Stimulated activated CD4-positive, alpha-beta T cell treated with anti-CD3 and anti-CD28 coated beads, Interleukin-2, amount 100 ng/mL, for 4 hours (primary cell): ENCODE results near the gene RAP2A.

Source experiments
- DNase-seq: peaks from one replicate; pipeline ENCODE4 v3.0.0-alpha.2; 2020; ENCODE audit warnings: low read depth

The RAP2A gene

DNA sequence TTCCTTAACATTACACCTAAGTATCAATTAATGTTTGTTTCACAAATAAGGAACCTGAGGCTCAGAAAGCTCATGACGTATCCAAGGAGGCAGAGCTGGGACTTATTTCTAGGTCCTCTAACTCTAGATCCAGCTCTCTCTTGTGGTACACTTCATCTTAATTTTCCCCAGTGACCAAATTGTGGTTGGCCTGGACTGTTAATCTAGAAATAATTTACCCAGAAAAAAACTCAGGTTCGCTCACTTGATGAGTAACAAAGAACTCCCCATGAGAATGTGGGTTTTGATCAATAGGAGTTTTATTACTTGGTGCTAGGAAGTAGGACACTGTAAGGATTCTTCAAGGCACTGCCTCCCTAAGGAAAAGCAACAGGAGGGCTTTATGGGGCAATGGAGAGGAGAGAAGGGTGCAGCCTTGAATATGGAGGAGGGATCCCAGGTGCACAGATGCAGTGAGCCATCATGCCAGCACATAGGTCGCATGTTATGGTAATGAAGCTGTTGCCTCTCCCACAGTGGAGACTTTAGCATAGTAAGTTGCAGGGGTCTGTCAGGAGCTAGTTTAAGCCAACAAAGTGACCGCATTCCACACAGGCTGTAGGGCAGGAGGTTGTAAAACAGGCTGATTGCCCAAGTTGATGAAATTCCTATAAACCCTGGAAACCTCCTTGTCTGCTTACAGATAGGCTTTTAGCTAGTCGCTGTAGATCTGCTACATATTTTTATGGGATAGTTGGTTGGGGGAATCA is 14.7 kb downstream of the RAP2A start:
- DNase-seq: no peak

DNA sequence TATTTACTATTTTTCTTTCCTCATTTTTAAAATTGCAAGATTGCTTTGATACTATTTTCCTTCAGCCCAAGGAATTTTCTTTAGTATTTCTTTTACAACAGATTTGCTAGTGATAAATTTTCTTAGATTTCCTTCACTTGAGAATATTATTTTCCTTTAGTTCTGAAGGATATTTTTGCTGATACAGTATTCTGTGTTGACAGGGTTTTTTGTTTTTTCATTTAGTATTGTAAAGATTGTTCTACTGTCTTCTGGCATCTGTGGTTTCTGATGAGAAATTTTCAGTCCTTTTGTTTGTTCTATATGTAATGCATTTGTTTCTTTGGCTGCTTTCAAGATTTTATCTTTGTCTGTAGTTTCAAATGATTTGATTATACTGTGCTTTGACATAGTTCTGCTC is 20.7 kb downstream of the RAP2A start:
- no peak for DNase-seq

DNA sequence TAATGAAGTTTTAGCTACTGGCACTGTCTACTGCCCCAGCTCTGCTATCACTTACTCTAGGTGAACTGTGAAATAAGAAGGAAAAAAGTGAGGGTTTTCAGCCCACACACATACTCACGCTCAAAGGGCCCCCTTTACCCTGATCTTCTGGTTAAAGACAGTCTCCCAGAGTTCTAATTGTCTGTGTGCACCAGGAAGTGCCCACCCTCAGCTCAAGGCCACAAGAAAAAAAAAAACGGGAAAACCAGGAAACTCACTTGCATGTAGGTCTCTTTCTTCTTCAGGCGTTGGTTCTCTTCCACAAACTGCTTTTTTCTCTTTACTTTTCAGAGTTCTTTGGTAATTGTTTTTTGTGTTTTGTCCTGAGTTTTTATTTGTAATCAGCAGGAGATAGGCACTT is 22.1 kb downstream of the RAP2A start:
- DNase-seq: no peak

DNA sequence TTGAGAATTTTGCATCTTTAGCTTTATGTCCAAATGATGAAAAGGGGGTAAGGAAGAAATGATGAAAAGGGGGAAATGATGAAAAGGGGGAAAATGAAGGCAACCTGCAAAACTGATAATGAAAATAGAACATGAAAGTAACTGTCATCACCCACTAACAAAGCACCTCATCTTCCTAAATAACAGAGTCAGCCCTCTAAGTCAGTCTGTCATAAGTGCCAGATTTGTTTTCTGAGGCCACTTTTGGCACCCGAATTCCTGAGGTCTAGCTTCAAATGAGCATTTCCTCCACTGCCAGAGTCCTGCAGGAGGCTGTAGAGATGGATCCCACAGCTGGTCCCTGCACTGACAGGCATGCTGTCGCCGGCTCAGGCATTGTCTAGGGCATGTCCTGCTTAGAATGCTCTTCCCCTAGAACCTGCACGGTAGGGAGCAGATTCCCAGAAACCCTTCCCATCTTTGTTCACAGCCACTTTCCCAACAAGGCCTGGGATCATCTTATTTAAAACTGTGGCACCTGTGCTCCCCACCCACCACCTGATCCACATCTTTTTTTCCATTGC is 25.3 kb downstream of the RAP2A start:
- no peak for DNase-seq

DNA sequence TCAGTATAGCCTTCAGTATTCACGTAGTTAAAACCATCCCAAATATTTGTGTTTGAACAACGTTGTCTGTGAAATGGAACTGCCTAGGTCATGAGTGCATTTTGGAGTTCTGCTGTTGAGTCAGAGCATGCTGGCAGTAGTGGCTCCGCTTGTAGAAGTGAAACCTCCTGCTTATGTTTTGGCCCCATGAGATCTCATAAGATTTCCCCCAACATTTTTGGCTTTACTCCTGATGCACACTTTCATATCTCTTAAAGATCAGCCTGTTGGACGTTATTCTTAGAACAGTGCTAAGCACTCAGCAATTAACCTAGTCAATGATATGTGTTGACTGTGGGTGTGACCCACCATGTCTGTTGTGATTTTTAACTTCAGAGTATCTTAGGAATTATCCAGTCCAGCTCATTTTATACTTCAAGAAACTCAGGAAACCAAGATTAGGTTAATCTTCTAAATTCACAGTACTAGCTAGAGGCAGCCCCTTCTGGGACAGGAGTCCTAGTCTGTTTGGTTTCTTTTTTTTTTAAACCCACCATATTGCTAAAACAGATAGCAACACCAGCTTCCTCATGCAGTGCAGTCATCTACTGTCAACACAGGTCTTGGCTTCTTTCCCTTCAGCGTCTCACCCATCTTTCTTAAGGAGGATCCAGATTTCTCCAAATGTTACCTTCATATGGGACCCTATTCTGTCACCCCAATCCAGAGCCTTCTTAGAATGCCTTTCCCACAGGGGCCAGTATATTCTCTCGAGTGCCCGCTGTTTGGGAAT is 26.2 kb downstream of the RAP2A start:
- DNase-seq: no peak

DNA sequence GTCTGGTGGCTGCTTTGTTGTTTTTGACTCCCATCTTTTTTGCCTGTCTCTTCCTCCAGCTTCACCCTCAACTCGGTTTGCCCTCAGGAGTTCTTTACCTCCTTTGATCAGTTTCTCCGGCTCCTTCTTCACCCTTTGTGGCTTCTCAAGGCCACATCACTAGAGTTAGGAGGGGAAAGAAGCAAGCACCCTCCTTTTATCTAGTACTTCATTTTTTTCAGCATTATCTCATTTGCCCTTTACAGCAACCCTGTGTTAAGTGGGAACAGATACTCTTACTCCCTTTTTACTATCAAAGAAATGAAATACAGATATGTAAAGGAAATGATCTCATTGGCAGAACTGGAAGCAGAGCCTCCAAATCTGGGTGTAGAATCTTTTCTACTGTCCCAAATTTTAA is 26.9 kb downstream of the RAP2A start:
- DNase-seq: no peak

DNA sequence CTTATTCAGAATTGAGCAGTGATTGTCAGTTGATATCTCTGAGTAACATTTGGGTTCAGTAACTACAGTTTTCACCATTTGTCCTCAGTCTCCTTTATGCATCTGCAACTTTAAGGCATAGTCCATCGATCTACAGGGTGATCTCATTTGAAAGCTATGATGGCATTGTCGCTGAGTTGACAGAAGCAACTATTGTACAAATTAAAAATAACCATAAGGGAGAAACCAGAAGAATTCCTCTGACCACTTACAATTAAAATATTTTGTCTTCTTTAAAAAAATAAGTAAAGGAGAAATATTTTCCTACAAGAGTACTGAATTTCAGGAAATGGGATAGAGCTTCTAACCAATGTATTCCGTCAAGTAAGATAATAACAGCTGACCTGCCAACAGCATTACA is 30.6 kb downstream of the RAP2A start:
- no peak for DNase-seq

DNA sequence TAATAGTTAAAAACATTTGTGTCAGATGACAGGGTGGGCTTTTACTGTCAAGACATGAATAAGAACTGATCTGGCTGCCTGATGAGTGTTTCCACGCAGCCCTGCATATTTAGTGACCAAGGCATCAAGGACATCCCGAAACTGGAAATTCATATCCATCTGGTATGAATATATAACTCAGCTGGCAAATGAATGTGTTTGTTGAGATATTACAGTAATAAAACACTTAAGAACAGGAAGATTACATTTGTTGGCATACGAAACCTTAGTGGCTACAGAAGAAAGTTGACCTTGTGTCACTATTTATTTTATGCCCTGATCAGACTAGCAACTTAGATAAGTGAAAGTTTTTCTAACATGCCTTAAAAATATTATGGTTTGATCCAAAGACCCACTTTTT is 32.8 kb downstream of the RAP2A start:
- no peak for DNase-seq

DNA sequence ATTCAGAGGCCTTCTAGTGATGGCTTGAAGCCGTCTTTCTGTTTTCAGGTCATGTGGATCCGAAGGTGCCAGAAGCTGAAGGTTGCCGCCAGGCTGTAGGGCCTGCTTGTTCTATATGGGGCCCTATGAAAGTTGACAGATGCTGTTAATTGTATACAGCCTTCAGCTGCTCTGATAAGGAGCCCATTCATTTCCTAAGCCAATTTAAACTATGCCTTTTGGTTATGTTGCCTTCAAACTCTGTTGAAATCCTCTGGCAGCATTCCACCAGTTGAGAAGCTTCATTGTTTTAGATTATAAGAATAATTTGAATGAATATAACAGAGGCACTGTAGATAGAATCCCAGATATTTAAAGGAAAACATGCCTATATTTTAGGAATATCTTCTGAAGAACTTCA is 34.4 kb downstream of the RAP2A start:
- DNase-seq: no peak

DNA sequence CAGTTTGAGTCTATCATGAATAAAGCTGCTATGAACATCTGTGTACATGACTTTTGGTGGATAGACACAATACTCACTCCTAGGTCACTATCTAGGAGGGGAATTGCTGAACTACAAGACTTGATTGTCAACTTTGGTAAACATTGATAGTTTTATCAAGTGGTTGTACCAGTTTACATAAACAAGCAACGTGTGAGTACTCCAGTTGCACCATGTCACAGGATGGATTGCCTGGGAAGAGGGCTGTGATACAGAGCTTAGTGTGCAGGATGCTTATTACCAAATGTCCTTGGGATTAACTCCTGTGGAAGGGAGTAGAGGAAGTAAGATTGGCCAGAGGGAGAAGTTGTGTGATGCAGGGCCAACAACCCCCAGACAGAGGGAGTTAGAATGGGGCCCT is 37.7 kb downstream of the RAP2A start:
- DNase-seq: no peak

DNA sequence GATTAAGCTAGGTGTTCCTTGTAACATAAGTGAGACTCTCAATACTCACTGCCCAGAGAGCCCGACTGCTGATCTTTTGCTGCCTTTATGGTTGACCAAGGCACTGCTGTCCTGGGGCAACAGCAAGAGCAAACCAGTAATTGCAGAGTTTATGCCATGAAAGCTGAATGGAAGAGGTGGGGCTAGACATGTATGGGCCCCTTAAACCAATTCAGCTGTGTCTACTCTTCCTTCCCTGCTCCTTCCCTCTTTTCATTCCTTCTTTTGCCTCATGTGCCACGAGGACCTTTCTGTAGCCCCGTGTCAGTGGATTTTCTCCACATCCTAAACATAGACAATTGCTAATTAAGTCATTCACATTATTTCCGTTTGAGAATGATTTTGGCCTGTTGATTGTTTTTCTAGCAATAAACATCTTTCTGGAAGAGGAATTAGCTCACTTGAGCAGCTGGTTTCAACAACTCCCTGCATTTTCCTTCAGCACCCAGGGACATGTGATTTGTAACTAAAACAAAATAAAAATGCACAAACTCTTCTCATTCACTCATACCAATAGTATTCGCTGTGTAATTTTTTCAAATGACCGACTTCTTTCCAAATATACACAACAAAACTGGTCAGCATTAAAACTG is 40.5 kb downstream of the RAP2A start:
- DNase-seq: no peak

DNA sequence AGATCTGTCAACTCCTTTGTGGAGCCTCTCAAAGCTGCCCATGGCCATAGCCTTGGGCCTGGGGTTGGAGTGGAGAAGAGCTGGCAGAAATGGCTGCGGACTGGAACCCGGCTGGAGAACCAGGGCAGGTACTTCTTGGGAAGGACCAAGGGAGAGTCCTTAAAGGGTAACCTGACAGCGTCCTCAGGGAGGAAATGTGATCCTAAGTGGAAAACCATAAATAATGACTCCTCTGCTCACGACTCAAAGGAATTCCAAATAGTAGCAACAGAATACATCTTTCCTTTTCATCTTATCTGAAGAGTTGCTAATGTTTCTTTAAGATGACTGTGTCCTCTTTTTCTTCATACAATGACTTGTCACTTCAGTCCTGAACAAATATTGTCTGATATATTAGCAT is 41.0 kb downstream of the RAP2A start:
- DNase-seq: no peak

DNA sequence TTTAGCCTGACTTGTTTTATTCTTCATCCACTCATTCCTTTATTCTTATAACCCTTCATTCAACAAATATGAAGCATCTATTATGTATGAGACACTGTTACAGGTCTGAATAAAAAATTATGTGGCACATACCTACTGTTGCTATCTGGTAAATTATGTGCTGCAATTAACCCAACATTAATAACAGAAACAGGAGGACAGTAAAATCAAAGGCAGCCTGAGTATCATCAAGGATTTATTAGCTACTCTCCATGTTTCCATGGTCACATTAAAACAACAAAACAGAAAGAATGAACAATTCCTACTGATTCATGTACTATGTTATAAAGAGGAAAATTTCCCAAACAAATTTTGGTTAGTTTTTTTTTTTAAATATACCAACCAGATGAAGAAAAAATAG is 43.9 kb downstream of the RAP2A start:
- DNase-seq: no peak

DNA sequence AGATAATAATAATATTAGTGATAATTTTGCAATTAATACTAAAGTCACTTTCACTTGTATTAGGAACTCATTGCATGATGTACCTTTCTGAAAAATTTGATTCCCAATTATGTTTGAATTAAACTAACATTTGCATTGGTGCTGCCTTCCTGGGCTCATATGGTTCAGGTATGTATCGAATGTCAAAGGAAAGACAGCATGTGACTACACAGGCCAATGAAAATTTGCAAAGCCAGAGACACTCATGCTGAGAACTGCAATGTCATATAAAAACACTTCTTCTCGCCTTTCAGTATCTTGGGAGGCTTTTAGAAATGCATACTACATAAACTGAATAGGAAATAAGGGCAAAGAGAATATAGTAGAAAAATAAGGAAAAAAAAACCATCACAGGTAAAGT is 44.3 kb downstream of the RAP2A start:
- no peak for DNase-seq

DNA sequence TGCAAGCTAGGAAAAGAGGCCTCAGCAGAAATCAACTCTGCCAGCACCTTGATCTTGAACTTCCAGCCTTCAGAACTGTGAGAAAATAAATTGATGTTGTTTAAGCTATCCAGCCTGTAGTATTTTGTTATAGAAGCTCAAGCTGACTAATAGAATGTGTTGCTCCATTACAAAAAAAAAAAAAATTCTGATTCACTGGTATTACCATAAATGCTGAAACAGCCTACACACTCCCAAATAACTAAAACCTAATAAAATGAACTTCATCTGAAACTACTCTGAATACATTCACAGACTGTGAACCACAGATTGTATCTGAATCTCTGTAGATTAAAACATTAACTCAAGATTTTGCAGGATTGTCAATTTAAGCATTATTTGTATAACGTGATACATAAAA is 49.5 kb downstream of the RAP2A start:
- DNase-seq: no peak

DNA sequence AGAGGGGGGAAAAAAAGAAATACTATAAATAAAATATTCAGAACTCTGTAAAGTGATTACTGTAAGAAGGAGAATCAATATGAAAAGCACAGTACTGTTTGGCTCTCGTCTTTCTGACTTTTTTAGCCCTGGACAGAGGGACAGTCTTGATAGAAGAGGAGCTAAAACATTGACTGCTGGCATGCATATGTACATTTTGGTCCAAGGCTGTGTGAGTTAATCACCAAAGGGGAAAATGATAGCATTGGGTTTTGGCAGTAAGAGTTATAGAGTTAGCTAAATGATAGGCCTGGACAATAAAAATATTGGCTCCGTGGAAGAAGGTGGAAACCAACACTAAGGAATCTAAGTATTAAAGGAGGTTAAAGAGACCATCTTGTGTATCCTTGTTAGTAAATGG is 50.3 kb downstream of the RAP2A start:
- DNase-seq: no peak

DNA sequence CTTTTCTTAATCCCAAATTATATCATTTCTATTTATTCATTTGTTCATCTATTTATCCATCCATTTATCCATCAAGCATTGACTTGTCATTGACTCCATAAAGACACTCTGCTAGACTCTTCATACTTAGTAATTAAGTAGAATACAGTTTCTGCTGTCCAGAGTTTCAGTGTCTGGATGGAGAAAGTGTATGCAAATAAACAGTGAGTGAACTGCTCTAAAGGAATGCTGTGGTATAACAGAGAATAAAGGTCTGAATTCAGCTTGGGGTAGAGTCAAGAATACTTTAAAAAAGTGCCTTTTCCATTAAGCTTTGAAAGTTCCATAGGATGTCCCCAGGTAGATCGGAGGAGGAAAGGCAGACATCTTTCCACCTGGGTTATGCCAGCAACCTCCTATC is 51.4 kb downstream of the RAP2A start:
- DNase-seq: no peak

DNA sequence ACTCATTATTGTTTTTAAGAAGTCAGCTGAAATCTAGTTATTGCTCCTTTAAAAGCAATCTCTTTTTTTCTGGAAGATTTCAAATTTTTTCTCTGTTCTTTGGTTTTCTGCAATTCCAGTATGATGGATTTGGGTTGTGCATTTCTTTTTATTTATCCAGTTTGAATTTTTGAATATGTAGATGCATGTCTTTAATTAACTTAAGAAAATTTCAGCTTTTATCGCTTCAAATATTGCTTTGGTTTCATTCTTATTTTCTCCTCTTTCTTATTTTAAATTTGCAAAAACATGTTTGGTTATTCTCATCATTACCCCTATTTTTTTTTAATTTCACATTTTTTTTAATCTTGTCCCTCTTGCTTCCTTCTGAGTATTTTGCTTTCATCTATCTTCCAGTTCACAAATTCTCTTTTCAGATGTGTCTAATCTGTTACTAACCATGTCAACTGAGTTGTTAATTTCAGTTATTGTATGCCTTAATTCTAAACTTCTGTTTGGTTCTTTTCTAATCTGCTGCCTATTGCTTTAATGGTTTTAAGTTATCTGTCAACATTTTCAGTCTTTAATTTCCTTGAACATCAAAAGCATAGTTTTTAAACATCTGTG is 56.8 kb downstream of the RAP2A start:
- DNase-seq: no peak

DNA sequence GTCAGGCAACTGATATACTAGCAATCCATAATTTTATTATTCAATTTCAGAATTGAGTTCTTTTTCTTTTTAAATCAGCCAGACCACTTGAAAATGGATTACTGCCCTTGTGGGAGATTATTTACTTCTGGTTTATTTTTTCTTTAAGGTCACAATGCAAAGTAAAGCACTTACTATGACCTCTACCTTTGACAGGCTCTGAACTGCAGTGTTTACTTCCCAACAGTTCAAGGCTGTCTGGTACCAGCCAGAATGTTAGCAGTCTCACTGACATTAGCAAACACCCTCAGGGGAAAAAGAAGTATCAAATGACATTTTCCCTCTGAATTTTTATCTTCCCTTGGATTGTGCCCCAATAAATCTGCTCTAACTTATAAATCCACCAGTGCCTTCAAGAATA is 57.5 kb downstream of the RAP2A start:
- no peak for DNase-seq

DNA sequence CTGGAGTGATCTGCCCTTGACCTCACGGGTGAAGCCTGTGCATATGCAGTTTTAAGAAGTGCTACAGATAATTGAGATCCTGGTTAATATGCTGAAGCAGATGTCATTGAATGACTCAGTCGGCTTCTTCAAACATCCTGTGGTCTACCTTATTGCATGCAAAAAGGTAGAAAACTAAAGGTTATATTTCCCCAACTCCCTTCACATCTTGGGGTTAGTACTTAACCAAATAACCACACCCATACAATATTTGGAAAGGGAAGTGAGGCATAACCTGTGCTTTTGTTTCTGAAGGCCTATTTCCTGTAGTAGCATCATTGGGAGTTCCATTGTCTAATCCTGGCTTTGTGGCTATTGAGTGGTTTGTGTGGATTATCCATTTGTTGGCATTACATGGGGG is 58.3 kb downstream of the RAP2A start:
- no peak for DNase-seq

DNA sequence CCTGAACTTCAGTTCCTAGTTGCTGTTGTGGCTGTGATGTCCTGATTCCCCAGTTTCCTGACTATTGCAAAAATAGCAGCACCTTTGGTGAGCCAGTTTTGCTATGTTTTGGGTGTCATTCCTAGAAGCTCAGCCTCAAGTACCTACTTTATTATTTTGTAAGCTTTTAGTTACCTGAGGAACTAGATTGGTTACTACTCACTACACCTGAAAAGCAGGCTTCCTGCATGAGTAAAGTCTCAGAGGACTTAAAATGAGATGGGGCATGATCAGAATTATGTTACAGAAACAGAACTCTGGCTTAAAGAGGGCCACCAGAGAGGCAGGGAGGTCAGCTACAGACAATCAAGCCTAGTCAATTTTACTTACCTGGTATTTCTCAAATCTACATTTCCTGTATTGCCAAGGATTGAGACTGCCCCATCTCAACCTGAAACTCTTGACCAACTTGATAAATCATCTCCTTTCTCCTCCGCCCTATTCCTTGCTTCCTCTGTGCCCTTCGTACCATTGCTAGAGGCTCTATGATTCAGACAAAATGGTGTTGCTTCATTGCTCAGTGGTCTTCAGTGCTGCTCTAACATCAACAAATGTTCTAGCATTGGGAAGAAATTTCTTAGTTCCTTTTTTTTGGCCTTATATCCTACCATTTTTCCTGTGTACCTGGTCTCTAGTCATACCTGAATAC is 58.9 kb downstream of the RAP2A start:
- no peak for DNase-seq

DNA sequence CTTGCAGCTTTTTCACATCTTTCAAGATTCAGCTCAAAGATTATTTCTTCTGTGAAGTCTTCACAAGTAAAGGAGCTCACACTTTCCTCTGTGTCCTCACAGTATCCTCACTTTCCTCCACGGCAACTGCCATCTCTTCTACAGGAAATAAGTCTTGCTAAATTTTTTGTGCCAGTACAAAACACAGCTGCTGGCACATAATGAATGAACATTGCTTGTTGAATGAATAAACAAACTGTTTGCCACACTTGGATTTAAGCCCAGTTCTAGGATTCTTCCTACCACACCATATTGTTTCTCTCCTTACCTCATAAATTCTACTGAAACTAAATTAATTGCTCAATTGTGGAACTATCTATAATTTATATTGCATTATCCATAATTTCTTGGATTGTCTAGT is 59.5 kb downstream of the RAP2A start:
- DNase-seq: no peak
